SW 1271 (cell line): Measurements from ENCODE around the gene IZUMO2.
"Not testable (repeated sequence)": the region's sequence is repeated elsewhere in the genome, so short reads cannot be mapped to it uniquely, and the experiment has no call there.

Experiments
- DNase-seq, 2 experiments: peaks; one replicate each; lab custom pipeline; 2025; lab: John Stamatoyannopoulos, UW

Gene IZUMO2

DNA sequence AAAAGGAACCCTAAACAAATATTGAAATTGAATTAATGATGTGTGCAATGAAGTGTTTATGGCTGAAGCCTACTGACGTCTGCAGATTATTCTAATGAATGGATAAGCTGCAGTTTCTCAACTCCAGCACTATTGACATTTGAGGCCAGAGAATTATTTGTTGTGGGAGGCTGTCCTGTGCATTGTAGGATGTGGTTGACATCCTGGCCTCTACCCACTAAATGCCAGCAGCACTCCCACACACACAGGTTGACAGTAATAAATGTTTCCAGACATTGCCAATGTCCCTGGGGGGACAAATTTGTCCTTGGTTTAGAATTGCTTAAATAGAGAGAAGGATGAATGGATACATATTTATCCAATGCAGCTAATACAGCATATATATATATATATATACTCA, 21.1 kb upstream of the IZUMO2 start:
- DNase-seq, result no peak

GRCh38 chr19:50181121-50181520, 18.0 kb upstream of the IZUMO2 start:
- DNase-seq, result no peak

GRCh38 chr19:50178859-50179537, 15.9 kb upstream of the IZUMO2 start:
- DNase-seq, result no peak

GRCh38 chr19:50178320-50178719, 15.2 kb upstream of the IZUMO2 start:
- DNase-seq, result no peak

DNA sequence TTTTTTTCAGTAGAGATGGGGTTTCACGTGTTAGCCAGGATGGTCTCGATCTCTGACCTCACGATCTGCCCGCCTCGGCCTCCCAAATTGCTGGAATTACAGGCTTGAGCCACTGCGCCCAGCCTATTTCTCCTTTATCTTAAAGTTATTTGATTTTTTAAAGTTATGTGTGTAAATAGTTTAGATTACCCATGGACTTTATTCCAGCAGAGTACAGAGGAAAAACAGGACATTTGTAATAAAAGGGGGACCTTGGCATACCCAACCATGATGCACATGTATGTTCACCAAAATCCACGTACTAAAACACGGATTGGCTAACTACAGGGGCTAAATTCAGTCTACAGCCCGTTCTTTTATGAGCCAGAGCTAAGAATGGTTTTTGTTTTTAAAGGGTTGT, 13.7 kb upstream of the IZUMO2 start:
- no peak for DNase-seq

- DNase-seq, result no peak
These were observed 12.8 kb upstream of the IZUMO2 start for GRCh38 chr19:50175924-50176323.

GRCh38 chr19:50174100-50174793, 11.2 kb upstream of the IZUMO2 start:
- no peak for DNase-seq

DNA sequence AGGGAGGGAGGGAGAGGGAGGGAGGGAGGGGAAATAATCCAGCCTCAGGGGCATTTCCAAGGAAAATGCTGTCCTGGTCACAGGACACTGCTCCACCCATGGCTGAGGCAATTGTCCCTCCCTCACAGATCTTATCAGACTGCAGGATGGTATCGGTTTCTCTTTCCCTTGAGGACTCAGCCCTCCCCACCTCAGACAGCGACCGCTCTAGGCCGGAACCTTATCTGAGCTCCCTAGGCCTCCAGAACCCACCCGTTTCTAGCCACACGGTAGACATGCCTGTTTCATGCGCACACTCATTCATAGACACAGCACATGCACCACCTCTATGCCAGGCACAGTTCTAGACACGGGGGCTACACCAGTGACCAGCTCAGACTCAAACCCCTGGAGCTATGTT, 10.0 kb upstream of the IZUMO2 start:
- DNase-seq, result no peak

- DNase-seq, result no peak
These were observed 9.6 kb upstream of the IZUMO2 start for GRCh38 chr19:50172726-50173125.

GRCh38 chr19:50171752-50172151, 8.7 kb upstream of the IZUMO2 start:
- no peak for DNase-seq

GRCh38 chr19:50167314-50167721, 4.2 kb upstream of the IZUMO2 start:
- no peak for DNase-seq

DNA sequence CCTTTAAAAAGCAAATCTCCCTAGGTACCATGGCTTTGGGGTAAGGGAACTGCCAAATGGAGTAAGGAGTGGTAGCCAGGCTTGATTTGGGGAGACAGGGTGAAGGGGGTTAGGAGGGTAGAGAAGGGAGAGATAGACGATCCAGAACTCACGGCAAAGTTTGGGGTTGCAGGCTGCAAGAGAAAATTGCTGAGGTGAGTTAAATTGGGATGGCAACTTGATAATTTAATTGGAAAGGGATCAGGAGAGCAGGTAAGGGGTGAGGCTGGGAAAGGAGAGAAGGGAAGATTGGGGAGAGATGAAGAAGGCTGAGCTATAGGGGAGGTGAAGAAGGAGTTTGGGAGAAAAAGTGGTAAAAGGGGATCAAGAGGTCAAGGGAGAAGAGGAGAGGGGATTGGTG, 4.0 kb downstream of the IZUMO2 start:
- no peak for DNase-seq

GRCh38 chr19:50158577-50158976, 4.5 kb downstream of the IZUMO2 start:
- no peak for DNase-seq

DNA sequence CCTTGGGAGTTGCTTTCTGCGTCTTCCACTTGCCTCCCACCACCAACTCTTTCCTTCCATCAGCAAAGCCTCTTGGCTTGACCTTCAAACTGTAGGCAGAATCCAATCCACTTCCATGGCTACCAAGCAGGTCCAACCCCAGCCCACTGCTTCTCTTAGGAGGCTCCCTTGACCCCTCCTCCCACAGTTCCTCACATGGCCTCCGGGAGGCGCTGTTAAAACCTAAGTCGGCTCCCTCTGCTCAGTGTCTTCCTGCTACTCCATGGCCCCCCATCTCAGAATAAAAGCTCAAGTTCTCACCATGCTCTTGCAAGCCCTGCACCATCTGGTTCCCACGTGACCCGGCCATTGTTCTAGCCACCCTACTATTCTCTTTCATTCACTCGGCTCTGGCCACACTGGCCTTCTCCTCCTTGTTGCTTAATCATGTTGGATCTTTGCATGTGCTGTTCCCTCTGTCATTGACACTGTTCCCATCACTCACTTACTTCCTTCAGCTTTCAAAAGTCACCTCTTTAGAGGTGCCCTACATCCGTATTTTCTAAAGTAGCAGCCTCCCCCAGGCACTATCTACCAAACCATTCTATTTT, 7.5 kb downstream of the IZUMO2 start:
- no peak for DNase-seq

DNA sequence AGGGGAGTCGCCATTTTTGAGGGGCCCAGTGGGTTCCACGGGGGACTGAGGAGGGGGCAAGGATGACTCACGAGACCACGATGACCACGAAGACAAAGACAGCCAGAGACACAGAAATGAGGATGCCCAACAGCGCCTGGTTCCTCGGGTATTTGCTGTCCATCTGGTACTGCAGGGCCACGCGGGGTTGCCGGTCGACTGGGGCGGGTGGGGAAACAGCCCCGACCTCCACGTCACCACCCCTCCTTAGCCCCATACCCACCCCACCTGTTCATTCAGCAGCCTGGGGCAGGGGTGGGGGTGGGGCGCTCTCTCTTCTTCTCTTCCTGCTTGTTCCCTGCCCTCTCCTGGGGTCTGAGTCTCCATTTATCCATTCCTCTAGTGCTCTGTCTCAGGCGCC, 8.6 kb downstream of the IZUMO2 start:
- DNase-seq, result no peak

DNA sequence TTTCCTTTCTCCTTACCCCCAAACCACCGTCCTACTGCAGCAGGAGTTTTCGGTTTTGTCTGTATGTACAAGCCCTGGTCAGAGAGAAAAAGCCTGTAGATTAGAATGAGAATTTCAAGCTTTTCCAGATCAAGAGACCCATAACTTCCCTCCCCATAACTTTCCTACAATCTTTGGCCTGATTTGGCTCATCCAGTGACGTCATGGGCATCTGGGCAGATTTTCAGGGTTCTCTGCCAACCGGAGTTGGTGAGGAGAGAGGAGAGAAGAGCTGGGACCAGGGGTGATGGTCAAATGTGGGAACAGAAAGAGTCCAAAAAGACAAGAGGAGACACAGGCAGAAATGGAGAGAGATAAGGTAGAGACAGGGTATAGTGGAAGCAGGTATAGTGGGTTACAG, 10.5 kb downstream of the IZUMO2 start:
- no peak for DNase-seq

DNA sequence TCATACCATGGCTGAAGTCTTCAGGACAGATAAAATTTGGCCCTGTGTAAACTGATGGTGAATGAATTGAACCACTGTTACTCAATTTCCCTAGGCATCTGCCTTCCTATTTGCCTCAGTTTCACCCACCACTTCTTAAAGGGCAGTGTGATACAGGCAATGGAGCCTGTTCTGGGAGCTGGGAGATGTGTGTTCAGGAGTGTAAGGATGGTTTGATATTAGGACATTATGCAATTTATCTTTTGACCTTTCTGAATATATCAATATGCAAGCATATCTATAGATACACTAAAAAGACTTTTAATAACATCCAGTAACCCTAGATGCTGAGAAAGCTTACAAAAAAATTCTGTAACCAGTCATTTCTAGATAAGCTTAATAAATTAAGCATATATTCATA, 14.6 kb downstream of the IZUMO2 start:
- no peak for DNase-seq

DNA sequence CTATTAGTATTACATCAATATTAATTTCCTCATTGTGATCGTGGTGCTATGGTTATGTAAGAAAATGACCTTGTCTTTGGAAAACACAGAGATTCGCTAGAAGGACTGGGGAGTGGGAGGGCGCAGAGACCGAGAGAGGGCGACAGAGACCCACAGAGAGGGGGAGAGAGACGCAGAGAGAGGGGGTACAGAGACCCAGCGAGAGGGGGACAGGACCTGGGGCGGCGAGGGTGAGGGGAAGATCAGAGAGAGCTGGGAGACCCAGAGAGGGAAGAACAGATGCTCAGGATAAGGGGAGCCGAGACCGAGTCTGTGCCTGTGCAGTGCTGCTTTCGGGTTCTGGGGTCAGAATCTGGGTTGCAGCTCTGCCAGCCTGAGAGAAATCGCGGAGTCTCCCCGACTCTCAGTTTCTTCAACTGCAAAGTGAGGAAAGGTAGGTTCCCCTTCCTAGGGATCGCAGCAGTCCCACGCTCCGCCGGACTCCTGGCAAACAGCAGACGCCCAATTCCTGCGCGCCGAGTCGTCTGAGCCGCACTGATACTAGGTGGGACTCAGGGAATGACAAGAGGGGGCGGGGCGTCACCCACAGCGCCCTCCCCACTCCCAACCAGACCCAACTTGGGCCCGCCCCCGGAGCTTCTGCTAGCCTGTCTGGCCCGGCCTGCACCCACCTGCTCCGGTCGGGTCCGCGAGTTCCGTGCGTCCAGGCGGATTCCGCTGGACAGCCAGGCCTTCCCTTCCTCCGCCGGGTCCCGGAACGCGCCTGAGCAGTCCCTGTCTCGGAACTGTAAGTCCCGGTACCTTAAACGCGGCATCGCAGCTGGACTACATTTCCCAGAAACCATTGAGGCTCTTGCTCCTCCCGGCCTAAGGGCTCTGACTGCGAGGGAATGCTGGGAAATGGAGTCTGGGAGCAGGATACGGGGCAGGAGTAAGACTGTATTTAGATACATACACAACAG, 15.3 kb downstream of the IZUMO2 start:
- peak; percentile 73 to 86 for DNase-seq

GRCh38 chr19:50141921-50142320, 21.2 kb downstream of the IZUMO2 start:
- DNase-seq, result not testable (repeated sequence)

DNA sequence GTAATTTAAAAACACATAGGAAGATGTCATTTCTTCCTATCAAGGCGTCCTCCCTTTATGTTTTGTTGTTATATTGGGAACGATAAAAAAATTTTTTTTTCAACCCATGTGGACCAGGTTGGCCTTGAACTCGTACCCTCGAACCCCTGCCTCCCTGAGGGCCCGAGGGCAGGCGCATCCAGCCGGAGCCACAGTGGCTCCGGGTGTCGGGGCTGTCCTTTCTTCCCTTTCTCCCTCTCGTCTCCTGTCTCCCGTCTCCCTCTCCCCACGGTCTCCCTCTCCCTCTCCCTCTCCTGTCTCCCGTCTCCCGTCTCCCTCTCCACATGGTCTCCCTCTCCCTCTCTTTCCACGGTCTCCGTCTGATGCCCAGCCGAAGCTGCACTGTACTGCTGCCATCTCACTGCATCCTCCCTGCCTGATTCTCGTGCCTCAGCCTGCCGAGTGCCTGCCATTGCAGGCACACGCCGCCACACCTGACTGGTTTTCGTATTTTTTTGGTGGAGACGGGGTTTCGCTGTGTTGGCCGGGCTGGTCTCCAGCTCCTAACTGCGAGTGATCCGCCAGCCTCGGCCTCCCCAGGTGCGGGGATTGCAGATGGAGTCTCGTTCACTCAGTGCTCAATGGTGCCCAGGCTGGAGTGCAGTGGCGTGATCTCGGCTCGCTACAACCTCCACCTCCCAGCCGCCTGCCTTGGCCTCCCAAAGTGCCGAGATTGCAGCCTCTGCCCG, 22.8 kb downstream of the IZUMO2 start:
- DNase-seq, result not testable (repeated sequence)

- not testable (repeated sequence) for DNase-seq
These were observed 26.3 kb downstream of the IZUMO2 start for GRCh38 chr19:50136603-50137365.
